Stomach (tissue), 9 donors: ENCODE measurements around the gene TRPT1. TPM values are rescaled to one million over a fixed set of nuclear protein-coding genes. Genes with fewer than 3 reads are reported as not detected.

Experiments used
- DNase-seq, 2 donors: peaks; one replicate each; pipeline versions ENCODE4 v3.0.0 to v3.0.0-alpha.2; 2013 to 2019
- H3K27ac ChIP-seq, 5 donors: fragments of 200-600 bp in 4 of 5; sonication (generic) in 4 of 5; one replicate each; pipeline ENCODE4 v1.5.1; 2013 to 2019; ENCODE audit warnings: mild to moderate bottlenecking in 1 of 5, moderate library complexity in 1 of 5
- H3K27me3 ChIP-seq, 3 donors: fragments of 200-600 bp; sonication (generic); one replicate each; pipeline ENCODE4 v1.5.1; 2017 to 2019; ENCODE audit warnings: mixed run types in 1 of 3
- H3K36me3 ChIP-seq, 4 donors: fragments of 200-600 bp; sonication (generic); 1 replicate in 3 of 4; 2 replicates in 1 of 4; pipeline ENCODE4 v1.5.1; 2016 to 2019
- H3K4me1 ChIP-seq, 4 donors: fragments of 200-600 bp; sonication (generic); one replicate each; pipeline ENCODE4 v1.5.1; 2016 to 2019
- H3K4me3 ChIP-seq, 4 donors: fragments of 200-600 bp; sonication (generic) in 3 of 4; one replicate each; pipeline ENCODE4 v1.5.1; 2016 to 2019; ENCODE audit warnings: mild to moderate bottlenecking in 1 of 4
- H3K9me3 ChIP-seq, 4 donors: fragments of 200-600 bp; sonication (generic); one replicate each; pipeline ENCODE4 v1.5.1; 2016 to 2019
- EP300 ChIP-seq: sonication (generic); formaldehyde crosslinking; IDR thresholded peaks from one replicate; pipeline ENCODE4 v1.6.1; 2017; ENCODE audit warnings: antibody characterized with exemption
- POLR2A ChIP-seq, 4 donors: fragments of 450-650 bp; IDR thresholded peaks; one replicate each; pipeline ENCODE4 v1.6.1; 2016; ENCODE audit warnings: antibody characterized with exemption in 4 of 4, control low read depth in 2 of 4, mild to moderate bottlenecking in 1 of 4, moderate library complexity in 1 of 4
- POLR2AphosphoS5 ChIP-seq, 3 donors: sonication (generic); formaldehyde crosslinking; IDR thresholded peaks; one replicate each; pipeline ENCODE4 v1.6.1; 2016; ENCODE audit warnings: antibody characterized with exemption in 3 of 3
- WGBS, 5 donors: extraction: QIAGEN DNeasy Blood & Tissue Kit in 3 of 5; methylation state at CpG; one replicate each; pipeline versions ENCODE4 v1.1.5 to v1.1.7; 2013 to 2018; 5-methylcytosine and 5-hydroxymethylcytosine counted together
- intact Hi-C: fragments of 100-400 bp; cut with DNase I; formaldehyde crosslinking; loops from one replicate; pipeline ENCODE4 v1.15.1; 2023; ENCODE audit warnings: low total_unique reads
- polyA plus RNA-seq, 3 donors: library from polyadenylated mRNA; stranded (reverse); fragments of 200-250 nt; gene quantifications; one replicate each; pipeline ENCODE4 v1.2.3, GENCODE V29; 2013
- total RNA-seq, 5 donors: library from RNA; depleted of rRNA; stranded (reverse); fragments of >200 nt; gene quantifications; one replicate each; pipeline versions ENCODE4 v1.1.0 to v1.2.3, GENCODE V29; 2014 to 2016
- TF ChIP-seq, protein P1 (sequence below), 7 experiments: fragments of 450-650 bp in 4 of 7; fragments of 200-600 bp in 3 of 7; sonication (generic) in 3 of 7; IDR thresholded peaks; one replicate each; pipeline ENCODE4 v1.5.1; 2016 to 2019; ENCODE audit warnings: antibody characterized with exemption in 7 of 7, control low read depth in 2 of 7, mild to moderate bottlenecking in 1 of 7
- donor health status: healthy with polysubstance abuse.
- donor health status: Bipolar disorder and iron deficiency.
- donor health status: healthy.

The TRPT1 gene
- total and polyA plus RNA-seq, 8 donors, result 15.2 to 425 (median 77.8) TPM

DNA sequence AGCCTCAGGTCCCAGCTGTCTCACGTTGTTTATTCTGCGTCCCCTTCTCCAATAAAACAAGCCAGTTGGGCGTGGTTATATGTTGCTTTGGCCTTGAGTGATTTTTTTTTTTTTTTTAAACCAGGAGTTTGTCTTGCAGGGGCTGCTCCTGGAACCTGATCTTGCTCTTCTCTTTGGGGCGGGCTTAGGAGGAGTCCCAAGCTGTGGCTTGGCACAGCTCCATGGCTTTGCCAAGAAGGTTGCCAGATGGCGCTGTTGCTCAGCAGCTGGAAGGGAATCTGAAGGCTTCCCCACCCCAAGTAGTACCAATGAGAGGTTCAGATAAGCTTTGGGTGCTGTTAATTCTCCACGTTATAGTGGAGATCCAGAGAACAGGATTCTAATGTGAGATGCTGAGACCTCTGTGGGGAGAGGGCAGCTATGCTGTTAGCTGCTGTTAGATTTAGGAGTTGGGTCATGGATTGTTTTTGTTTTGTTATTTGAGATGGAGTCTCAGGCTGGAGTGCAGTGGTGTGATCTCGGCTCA, 21.5 kb downstream of the TRPT1 start:
- H3K27me3 ChIP-seq, result no peaks in the 10 kb centered on the region
- TF ChIP-seq POLR2A (IDR thresholded peaks at IDR 0.05) (no peak), POLR2AphosphoS5 (IDR thresholded peaks at IDR 0.05) (peak; percentile 52 to 92 (median 68))
- TF ChIP-seq, protein P1, sequence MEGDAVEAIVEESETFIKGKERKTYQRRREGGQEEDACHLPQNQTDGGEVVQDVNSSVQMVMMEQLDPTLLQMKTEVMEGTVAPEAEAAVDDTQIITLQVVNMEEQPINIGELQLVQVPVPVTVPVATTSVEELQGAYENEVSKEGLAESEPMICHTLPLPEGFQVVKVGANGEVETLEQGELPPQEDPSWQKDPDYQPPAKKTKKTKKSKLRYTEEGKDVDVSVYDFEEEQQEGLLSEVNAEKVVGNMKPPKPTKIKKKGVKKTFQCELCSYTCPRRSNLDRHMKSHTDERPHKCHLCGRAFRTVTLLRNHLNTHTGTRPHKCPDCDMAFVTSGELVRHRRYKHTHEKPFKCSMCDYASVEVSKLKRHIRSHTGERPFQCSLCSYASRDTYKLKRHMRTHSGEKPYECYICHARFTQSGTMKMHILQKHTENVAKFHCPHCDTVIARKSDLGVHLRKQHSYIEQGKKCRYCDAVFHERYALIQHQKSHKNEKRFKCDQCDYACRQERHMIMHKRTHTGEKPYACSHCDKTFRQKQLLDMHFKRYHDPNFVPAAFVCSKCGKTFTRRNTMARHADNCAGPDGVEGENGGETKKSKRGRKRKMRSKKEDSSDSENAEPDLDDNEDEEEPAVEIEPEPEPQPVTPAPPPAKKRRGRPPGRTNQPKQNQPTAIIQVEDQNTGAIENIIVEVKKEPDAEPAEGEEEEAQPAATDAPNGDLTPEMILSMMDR (IDR thresholded peaks at IDR 0.05), result peak in 5 of 7 experiments; percentile 57 to 80 (median 66)
- no peaks in the 10 kb centered on the region for H3K9me3 ChIP-seq
- DNase-seq, result peak; percentile 94 to 95
- 17 to 31% (median 23%) methylated on average over 7 of the region's 7 CpGs for WGBS, 5 donors
- H3K4me1 ChIP-seq, result peaks cover 41 to 58% (median 49%) of the 10 kb centered on the region in 4 donors
- intact Hi-C loops, result loop anchor here (10.0 kb wide), 1 partner anchor 90 kb away; the partner anchor contains the start of gene KCNK4
- H3K27ac ChIP-seq, result peak overlapping the region in 3 of 5 donors; percentile 85 to 91 (median 87)
- H3K36me3 ChIP-seq, result peaks cover 46 to 73% (median 57%) of the 10 kb centered on the region in 4 donors
- H3K4me3 ChIP-seq, result no peak overlapping the region

DNA sequence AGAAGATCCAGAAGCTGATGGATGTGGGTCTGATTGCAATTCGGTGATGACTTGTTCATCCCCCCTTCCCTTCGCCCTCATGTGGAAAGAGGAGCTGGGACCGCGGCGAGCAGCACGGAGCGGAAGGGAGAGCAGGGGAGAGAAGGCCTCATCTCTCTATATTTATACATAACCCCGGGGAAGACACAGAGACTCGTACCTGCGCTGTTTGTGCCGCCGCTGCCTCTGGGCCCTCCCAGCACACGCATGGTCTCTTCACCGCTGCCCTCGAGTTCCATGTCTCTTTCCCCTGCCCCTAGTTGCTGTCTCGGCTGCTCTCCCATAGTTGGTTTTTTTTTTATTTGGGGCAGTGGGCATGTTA, 21.9 kb downstream of the TRPT1 start:
- Histone ChIP-seq H3K27me3 (no peaks in the 10 kb centered on the region), H3K27ac (peak overlapping the region in 3 of 5 donors; percentile 28 to 91 (median 32)), H3K4me3 (no peak overlapping the region), H3K9me3 (no peaks in the 10 kb centered on the region), H3K36me3 (peaks cover 48 to 78% (median 62%) of the 10 kb centered on the region in 4 donors), H3K4me1 (peaks cover 41 to 57% (median 49%) of the 10 kb centered on the region in 4 donors)
- intact Hi-C loops, result loop anchor here (10.0 kb wide), 1 partner anchor 91 kb away; the partner anchor contains the start of gene KCNK4
- 76 to 81% (median 79%) methylated on average over 16 of the region's 16 CpGs for WGBS, 5 donors
- TF ChIP-seq POLR2AphosphoS5 (IDR thresholded peaks at IDR 0.05) (no peak), POLR2A (IDR thresholded peaks at IDR 0.05) (no peak), EP300 (no peak)
- TF ChIP-seq, protein P1 (IDR thresholded peaks at IDR 0.05), result no peak
- DNase-seq, result no peak

DNA sequence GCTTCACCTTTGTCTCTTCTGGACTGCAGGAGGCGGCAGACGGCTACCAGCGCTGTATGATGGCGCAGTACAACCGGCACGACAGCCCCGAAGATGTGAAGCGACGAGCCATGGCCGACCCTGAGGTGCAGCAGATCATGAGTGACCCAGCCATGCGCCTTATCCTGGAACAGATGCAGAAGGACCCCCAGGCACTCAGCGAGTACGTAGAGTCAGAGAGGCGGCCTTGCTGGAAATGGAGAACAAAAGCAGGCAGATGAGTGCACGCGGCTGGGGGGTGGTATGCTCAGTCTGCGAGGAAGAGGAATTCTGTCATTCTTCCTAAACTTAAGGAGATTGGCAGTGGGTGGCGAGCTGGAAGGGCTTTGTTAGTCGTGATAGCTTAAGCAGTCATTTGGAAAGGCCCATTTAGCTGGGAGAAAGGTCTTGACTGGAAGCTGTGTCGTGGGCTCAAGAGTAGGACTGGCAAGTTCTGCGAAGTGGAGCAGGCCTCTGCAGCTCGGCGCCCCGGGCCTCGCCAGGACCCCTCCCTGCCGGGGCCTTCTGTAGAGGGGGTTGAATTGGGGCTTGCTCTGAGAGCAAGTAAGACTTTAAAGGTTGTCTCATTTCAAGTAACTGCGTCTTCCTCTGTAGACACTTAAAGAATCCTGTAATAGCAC, 22.4 kb downstream of the TRPT1 start:
- peak overlapping the region in 1 of 5 donors; percentile 28 for H3K27ac ChIP-seq
- no peak overlapping the region for H3K4me3 ChIP-seq
- 84 to 92% (median 87%) methylated on average over 27 of the region's 27 CpGs for WGBS, 5 donors
- intact Hi-C loops, result loop anchor here (10.0 kb wide), 1 partner anchor 91 kb away; the partner anchor contains the start of gene KCNK4
- peaks cover 41 to 52% (median 47%) of the 10 kb centered on the region in 4 donors for H3K4me1 ChIP-seq
- TF ChIP-seq POLR2A (IDR thresholded peaks at IDR 0.05), result no peak
- H3K27me3 ChIP-seq, result no peaks in the 10 kb centered on the region
- peaks cover 53 to 80% (median 67%) of the 10 kb centered on the region in 4 donors for H3K36me3 ChIP-seq
- DNase-seq, result no peak
- no peaks in the 10 kb centered on the region for H3K9me3 ChIP-seq

DNA sequence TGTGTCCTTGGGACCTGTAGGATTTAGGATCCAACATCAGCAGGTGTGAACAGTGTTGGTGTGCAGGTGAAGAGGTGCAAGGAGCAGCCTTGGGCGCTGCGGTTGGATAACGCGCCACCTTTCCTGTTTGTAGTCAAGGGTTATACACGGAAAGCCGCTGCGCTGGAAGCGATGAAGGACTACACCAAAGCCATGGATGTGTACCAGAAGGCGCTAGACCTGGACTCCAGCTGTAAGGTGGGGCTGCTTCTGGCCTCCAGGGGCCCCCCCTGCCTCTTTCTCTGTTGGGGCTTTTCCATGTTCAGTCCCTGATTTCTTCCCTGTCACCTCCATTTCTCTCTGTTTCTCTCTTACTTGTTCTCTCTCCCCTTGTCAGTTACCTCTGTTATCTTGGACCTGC, 23.0 kb downstream of the TRPT1 start:
- Histone ChIP-seq H3K27ac (no peak overlapping the region), H3K4me3 (no peak overlapping the region), H3K4me1 (peaks cover 35 to 46% (median 42%) of the 10 kb centered on the region in 4 donors), H3K27me3 (no peaks in the 10 kb centered on the region), H3K9me3 (no peaks in the 10 kb centered on the region), H3K36me3 (peaks cover 59 to 81% (median 72%) of the 10 kb centered on the region in 4 donors)
- TF ChIP-seq, protein P1 (IDR thresholded peaks at IDR 0.05), result no peak
- no peak for TF ChIP-seq POLR2A (IDR thresholded peaks at IDR 0.05)
- TF ChIP-seq EP300, result no peak
- TF ChIP-seq POLR2AphosphoS5 (IDR thresholded peaks at IDR 0.05), result no peak
- 88 to 97% (median 93%) methylated on average over 9 of the region's 9 CpGs for WGBS, 5 donors
- DNase-seq, result no peak
- intact Hi-C loops, result loop anchor here (10.0 kb wide), 1 partner anchor 92 kb away; the partner anchor contains the start of gene KCNK4
